ENCODE results near the gene ZMAT5.

The ZMAT5 gene

DNA sequence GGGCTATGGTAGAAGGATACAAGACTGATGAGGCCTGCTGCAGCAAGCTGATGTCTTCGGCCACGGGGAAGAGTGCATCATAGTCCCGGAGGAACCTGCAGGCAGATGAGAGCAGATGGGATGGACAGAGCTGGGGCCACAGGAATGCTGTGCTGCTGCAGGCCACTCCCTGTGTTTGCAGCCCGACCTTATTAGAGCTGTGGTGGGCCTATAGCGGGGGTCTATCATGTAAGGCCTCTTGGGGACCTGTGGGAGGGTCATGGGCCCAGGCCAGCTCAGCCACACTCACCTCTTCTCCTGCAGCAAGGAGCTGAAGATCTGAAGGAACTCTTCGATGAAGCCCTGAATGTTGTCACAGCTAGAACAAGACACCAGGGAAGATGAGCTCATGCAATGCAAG is 39.4 kb upstream of the ZMAT5 start:
- TF ChIP-seq Cebpa-rat (IDR thresholded peaks at IDR 0.05) = no peak
- no peak overlapping the region for H3K9ac ChIP-seq

DNA sequence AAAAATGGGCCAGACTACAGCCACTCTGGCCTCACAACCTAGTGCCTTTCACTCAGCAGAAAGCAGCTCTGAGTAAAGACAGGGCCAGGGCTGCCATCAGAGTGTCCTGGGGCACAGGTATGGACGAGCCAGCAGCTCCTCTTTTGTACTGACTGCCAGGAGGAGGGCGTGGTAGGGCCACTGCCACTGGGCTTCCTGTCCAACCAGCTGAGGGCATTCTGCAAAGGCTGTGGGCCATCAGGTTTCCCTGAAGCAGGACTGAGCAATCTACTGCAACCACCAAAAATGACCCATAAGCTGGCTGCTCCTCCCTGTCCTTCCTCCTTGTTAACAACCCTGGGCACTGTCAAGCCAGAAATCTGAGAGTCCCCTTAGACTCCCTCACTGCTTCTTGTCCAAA is 38.2 kb upstream of the ZMAT5 start:
- Histone ChIP-seq H3K9ac (no peak overlapping the region), H3K4me1 (peaks cover 15 to 22% (median 21%) of the 10 kb centered on the region in 10 experiments), H4K20me1 (peaks cover 0 to 12% (median 0%) of the 10 kb centered on the region in 11 experiments; a peak in 5 of 22 replicates), H3K27me3 (no peaks in the 10 kb centered on the region), H3K9me3 (replicated peaks in 1 of 11) (no peaks in the 10 kb centered on the region), H3K4me2 (no peak overlapping the region), H3K4me3 (no peak overlapping the region), H3K36me3 (peaks cover 95 to 100% (median 99%) of the 10 kb centered on the region in 11 experiments), H3K27ac (no peak overlapping the region)
- no peak for TF ChIP-seq Cebpa-rat (IDR thresholded peaks at IDR 0.05)

More for the DNA sequence above, 39.4 kb upstream of the ZMAT5 start:
- peaks cover 95 to 100% (median 99%) of the 10 kb centered on the region in 11 experiments for H3K36me3 ChIP-seq
- no peaks in the 10 kb centered on the region for H3K9me3 ChIP-seq (replicated peaks in 1 of 11)
- H4K20me1 ChIP-seq = peaks cover 0 to 12% (median 0%) of the 10 kb centered on the region in 11 experiments; a peak in 5 of 22 replicates
- H3K27me3 ChIP-seq = no peaks in the 10 kb centered on the region
- no peak overlapping the region for H3K4me3 ChIP-seq
- H3K4me1 ChIP-seq = peaks cover 3 to 10% (median 8%) of the 10 kb centered on the region in 10 experiments; a peak in 18 of 20 replicates
- H3K4me2 ChIP-seq = no peak overlapping the region
- H3K27ac ChIP-seq = no peak overlapping the region

DNA sequence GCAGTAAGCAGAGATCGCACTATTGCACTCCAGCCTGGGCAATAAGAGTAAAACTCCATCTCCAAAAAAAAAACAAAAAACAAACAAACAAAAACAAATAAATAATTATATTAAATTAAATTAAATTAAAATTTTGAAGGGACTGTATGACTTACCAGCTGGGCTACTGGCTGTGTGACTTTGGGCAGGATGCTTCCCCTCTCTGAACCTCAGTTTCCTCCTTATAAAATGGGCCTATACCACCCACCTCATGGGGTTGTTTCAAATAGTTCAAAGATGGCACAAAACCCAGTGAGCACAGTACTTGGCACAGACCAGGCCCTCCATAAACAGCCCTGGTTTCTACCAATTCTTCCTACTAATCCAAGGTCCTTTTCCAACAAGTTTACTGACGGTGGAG is 36.4 kb upstream of the ZMAT5 start:
- TF ChIP-seq Cebpa-rat (IDR thresholded peaks at IDR 0.05) = no peak
- Histone ChIP-seq H3K4me2 (no peak overlapping the region), H3K4me3 (no peak overlapping the region), H3K27ac (no peak overlapping the region), H3K27me3 (no peaks in the 10 kb centered on the region), H3K9me3 (replicated peaks in 1 of 11) (no peaks in the 10 kb centered on the region), H3K4me1 (peaks cover 33 to 40% (median 38%) of the 10 kb centered on the region in 10 experiments), H4K20me1 (peaks cover 0 to 14% (median 0%) of the 10 kb centered on the region in 11 experiments; a peak in 8 of 22 replicates), H3K9ac (no peak overlapping the region), H3K36me3 (peaks cover 84 to 96% (median 89%) of the 10 kb centered on the region in 11 experiments)

DNA sequence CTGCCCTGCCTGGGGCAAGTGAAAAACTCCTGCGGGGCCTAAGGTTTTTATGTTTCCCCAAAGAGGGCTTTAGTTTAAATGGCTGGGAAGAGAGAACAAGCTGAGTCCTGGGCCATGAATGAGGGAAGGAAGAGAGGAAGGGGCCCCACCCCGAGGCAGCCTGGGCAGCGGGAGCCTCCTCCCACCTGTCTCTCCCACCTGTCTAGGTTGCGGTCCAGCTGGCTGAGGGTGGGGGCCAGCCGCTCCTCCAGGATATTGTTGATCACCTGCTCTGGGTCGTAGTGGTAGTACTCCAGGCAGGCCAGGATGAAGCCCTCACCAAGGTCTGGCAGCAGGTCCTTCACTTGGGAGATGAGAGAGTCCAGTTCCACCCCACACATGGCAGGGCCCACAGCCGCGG is 35.0 kb upstream of the ZMAT5 start:
- peaks cover 47 to 54% (median 52%) of the 10 kb centered on the region in 10 experiments for H3K4me1 ChIP-seq
- H4K20me1 ChIP-seq = peaks cover 0 to 22% (median 7%) of the 10 kb centered on the region in 11 experiments; a peak in 10 of 22 replicates
- TF ChIP-seq Cebpa-rat (IDR thresholded peaks at IDR 0.05) = no peak
- peak overlapping the region in 2 of 11 experiments; percentile 7 to 8; a peak in 1 of 22 replicates for H3K9ac ChIP-seq
- H3K27ac ChIP-seq = peak overlapping the region in 3 of 11 experiments; percentile 3 to 9 (median 5); a peak in 2 of 22 replicates
- H3K4me2 ChIP-seq = no peak overlapping the region
- peaks cover 71 to 92% (median 84%) of the 10 kb centered on the region in 11 experiments for H3K36me3 ChIP-seq
- no peaks in the 10 kb centered on the region for H3K27me3 ChIP-seq
- no peak overlapping the region for H3K4me3 ChIP-seq
- H3K9me3 ChIP-seq (replicated peaks in 1 of 11) = no peaks in the 10 kb centered on the region

DNA sequence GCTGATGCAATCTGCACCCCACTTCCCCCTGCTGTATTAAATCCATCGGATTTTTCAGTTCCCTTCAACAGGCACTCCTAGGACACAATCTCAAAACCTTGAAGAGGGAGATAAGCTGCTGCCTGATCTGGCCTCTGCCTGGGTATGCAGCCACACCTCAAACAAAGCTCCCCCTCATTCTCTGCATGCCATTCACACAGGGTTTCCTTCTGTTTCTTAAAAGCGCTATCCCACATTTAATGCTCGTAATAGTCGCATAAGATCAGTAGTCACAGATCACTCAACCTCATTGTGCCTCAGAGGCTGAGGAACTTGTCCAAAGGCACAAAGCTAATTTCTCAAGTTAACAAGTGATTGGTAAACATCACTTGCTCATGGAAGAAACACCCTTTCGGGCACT is 34.3 kb upstream of the ZMAT5 start:
- TF ChIP-seq Cebpa-rat (IDR thresholded peaks at IDR 0.05) = no peak
- H3K27ac ChIP-seq = 0 out of 22 replicates have a peak overlapping the region, but pooled peaks of 2 of the 11 experiments have one; percentile 5 to 9
- no peak overlapping the region for H3K4me3 ChIP-seq
- peak overlapping the region in 6 of 11 experiments; percentile 19 to 97 (median 92); a peak in 4 of 22 replicates for H3K4me2 ChIP-seq
- no peak overlapping the region for H3K9ac ChIP-seq
- H4K20me1 ChIP-seq = peaks cover 0 to 28% (median 12%) of the 10 kb centered on the region in 11 experiments; a peak in 10 of 22 replicates
- H3K36me3 ChIP-seq = peaks cover 71 to 92% (median 84%) of the 10 kb centered on the region in 11 experiments
- H3K4me1 ChIP-seq = peaks cover 52 to 60% (median 56%) of the 10 kb centered on the region in 10 experiments
- H3K27me3 ChIP-seq = no peaks in the 10 kb centered on the region
- no peaks in the 10 kb centered on the region for H3K9me3 ChIP-seq (replicated peaks in 1 of 11)

DNA sequence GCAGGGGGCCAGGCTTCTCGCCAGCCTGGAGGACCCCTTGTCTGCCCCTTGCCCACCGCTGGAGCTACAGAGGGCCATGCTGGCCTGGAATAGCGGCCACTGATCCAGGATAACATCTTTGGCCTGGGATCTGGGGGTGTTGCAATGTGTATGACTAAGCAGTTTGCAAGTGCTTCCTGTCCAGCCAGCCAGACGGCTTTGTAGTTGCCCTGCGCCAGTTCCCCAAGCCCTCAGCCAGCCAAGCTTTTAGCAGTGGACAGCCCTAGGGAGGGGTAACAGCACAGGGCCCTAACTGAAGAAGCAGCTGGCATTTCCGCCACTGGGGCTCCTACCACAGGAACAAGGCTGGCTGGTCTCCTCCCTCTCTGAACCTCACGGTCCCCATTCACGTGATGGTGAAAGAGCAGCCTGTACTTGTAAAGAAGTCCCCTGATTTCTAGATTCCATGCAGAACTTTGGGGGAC is 32.4 kb upstream of the ZMAT5 start:
- Histone ChIP-seq H3K9ac (peak overlapping the region; percentile 35 to 73 (median 58); a peak in 19 of 22 replicates), H3K4me1 (peaks cover 52 to 60% (median 57%) of the 10 kb centered on the region in 10 experiments), H3K27me3 (no peaks in the 10 kb centered on the region), H3K4me3 (peak overlapping the region in 8 of 10 experiments; percentile 8 to 43 (median 23); a peak in 12 of 20 replicates), H4K20me1 (peaks cover 0 to 23% (median 12%) of the 10 kb centered on the region in 11 experiments; a peak in 9 of 22 replicates), H3K27ac (peak overlapping the region; percentile 68 to 86 (median 74)), H3K36me3 (peaks cover 71 to 92% (median 84%) of the 10 kb centered on the region in 11 experiments), H3K4me2 (peak overlapping the region; percentile 89 to 99 (median 93)), H3K9me3 (replicated peaks in 1 of 11) (no peaks in the 10 kb centered on the region)
- peak in 4 of 11 experiments; percentile 9 to 57 (median 50); a peak in 7 of 22 replicates for TF ChIP-seq Cebpa-rat (IDR thresholded peaks at IDR 0.05)

DNA sequence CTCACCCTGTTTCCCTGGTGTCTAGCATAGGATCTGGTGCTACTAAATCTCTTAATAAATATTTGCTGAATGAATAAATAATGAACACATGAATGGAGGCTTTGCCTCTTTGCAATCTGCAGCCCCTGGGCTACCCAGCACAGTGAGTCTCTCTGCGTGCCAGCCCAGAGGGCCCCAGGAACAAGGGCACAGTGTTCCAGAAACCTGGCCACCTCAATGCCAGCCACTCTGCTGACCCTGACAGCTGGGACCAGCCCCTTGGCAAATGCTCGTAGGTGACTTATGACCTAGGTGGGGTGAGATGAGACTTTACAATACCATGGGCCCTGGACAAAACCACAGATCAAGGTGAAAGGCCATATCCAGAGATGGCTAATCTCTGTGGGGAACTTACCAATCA is 32.0 kb upstream of the ZMAT5 start:
- Histone ChIP-seq H3K9ac (peak overlapping the region; percentile 35 to 73 (median 58); a peak in 19 of 22 replicates), H3K27ac (peak overlapping the region; percentile 68 to 86 (median 74)), H4K20me1 (peaks cover 0 to 23% (median 12%) of the 10 kb centered on the region in 11 experiments; a peak in 9 of 22 replicates)

DNA sequence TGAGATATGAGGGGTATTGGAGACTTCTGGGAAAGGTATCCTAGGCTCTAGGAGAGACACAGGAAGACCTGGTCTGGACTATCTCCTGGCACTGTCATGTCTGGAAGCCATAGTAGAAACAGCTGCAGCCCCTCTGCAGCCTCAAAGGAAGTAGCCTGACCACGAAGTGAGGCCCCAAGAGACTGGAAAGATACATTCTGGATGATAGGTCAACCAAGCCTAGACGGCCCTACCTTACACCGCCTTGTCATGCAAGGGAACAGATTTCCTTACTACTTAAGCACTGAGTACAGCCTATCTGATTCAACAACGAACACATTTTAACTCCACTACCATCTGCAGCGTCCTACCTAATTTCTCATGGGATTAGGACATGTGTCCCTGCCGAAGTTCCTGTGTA is 31.5 kb upstream of the ZMAT5 start:
- Histone ChIP-seq H3K4me1 (peaks cover 52 to 60% (median 57%) of the 10 kb centered on the region in 10 experiments), H3K9ac (peak overlapping the region; percentile 35 to 73 (median 58); a peak in 15 of 22 replicates), H3K36me3 (peaks cover 67 to 92% (median 81%) of the 10 kb centered on the region in 11 experiments), H3K27me3 (no peaks in the 10 kb centered on the region), H3K27ac (peak overlapping the region; percentile 68 to 86 (median 74); a peak in 21 of 22 replicates), H3K4me2 (peak overlapping the region; percentile 89 to 99 (median 93)), H4K20me1 (peaks cover 0 to 23% (median 12%) of the 10 kb centered on the region in 11 experiments; a peak in 9 of 22 replicates), H3K9me3 (replicated peaks in 1 of 11) (no peaks in the 10 kb centered on the region), H3K4me3 (peak overlapping the region in 5 of 10 experiments; percentile 11 to 43 (median 23); a peak in 6 of 20 replicates)
- no peak for TF ChIP-seq Cebpa-rat (IDR thresholded peaks at IDR 0.05)

More for the DNA sequence above, 32.0 kb upstream of the ZMAT5 start:
- Histone ChIP-seq H3K27me3 (no peaks in the 10 kb centered on the region), H3K36me3 (peaks cover 68 to 92% (median 81%) of the 10 kb centered on the region in 11 experiments), H3K4me3 (peak overlapping the region in 8 of 10 experiments; percentile 8 to 43 (median 23); a peak in 9 of 20 replicates), H3K4me1 (peaks cover 52 to 60% (median 57%) of the 10 kb centered on the region in 10 experiments), H3K9me3 (replicated peaks in 1 of 11) (no peaks in the 10 kb centered on the region), H3K4me2 (peak overlapping the region; percentile 89 to 99 (median 93))
- TF ChIP-seq Cebpa-rat (IDR thresholded peaks at IDR 0.05) = no peak

DNA sequence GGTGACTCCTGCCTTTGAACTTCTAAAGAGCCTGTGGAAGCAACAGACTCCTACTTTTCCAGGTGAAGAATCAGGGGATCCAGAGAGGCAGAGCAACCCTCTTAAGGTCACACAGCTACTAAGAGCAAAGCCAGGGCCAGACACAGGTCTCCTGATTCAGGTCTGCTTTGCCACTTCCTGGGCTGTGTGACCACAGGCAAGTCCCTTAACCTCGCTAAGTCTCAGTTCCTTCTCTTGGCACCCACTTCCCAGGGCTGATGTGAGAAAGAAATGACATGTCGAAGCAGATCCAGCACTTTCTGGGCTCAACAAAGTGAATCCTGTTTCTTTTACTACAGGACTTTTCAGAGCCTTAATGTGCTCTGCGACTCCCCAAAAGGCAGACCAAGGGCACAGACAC is 30.5 kb upstream of the ZMAT5 start:
- H4K20me1 ChIP-seq = peaks cover 0 to 25% (median 12%) of the 10 kb centered on the region in 11 experiments; a peak in 9 of 22 replicates
- no peak overlapping the region for H3K4me3 ChIP-seq
- H3K36me3 ChIP-seq = peaks cover 67 to 92% (median 81%) of the 10 kb centered on the region in 11 experiments
- H3K4me1 ChIP-seq = peaks cover 52 to 60% (median 57%) of the 10 kb centered on the region in 10 experiments
- no peaks in the 10 kb centered on the region for H3K9me3 ChIP-seq (replicated peaks in 1 of 11)
- H3K9ac ChIP-seq = peak overlapping the region in 3 of 11 experiments; percentile 7 to 22 (median 20); a peak in 2 of 22 replicates
- H3K27ac ChIP-seq = peak overlapping the region in 9 of 11 experiments; percentile 20 to 86 (median 74); a peak in 15 of 22 replicates
- peak overlapping the region; percentile 89 to 99 (median 93) for H3K4me2 ChIP-seq
- TF ChIP-seq Cebpa-rat (IDR thresholded peaks at IDR 0.05) = no peak
- no peaks in the 10 kb centered on the region for H3K27me3 ChIP-seq

Data from BLaER1 treated with 17β-estradiol and CSF1 and Interleukin-3, amounts not matched to agents 10 nM and 100 nM (cell line).